Transverse colon (tissue), 4 donors: ENCODE measurements around the gene TAF5L. TPM values are rescaled to one million over a fixed set of nuclear protein-coding genes. Genes with fewer than 3 reads are reported as not detected.

Experiments
- DNase-seq: peaks from one replicate; pipeline ENCODE4 v3.0.0-alpha.2; 2019
- H3K27ac ChIP-seq, 4 donors: fragments of 200-600 bp; sonication (generic); 2 replicates each; pipeline ENCODE4 v1.5.1; 2016 to 2018; ENCODE audit warnings: inconsistent platforms in 4 of 4
- H3K27me3 ChIP-seq: fragments of 200-600 bp; sonication (generic); 2 replicates; pipeline ENCODE4 v1.5.1; 2017; ENCODE audit warnings: inconsistent platforms
- H3K36me3 ChIP-seq, 4 donors: fragments of 200-600 bp; sonication (generic); 2 replicates each; pipeline ENCODE4 v1.5.1; 2017 to 2019; ENCODE audit warnings: inconsistent platforms in 4 of 4
- H3K4me1 ChIP-seq, 4 donors: fragments of 200-600 bp; sonication (generic); 2 replicates each; pipeline ENCODE4 v1.5.1; 2017 to 2020; ENCODE audit warnings: inconsistent platforms in 4 of 4
- H3K4me3 ChIP-seq, 4 donors: fragments of 200-600 bp; sonication (generic); 1 replicate in 1 of 4; 2 replicates in 3 of 4; pipeline versions ENCODE4 v1.5.1 to v1.6.1; 2017 to 2019; ENCODE audit warnings: inconsistent platforms in 4 of 4
- H3K9me3 ChIP-seq, 2 donors: fragments of 200-600 bp; sonication (generic); 2 replicates each; pipeline ENCODE4 v1.5.1; 2017 to 2019; ENCODE audit warnings: inconsistent platforms in 2 of 2
- CTCF ChIP-seq, 5 experiments: fragments of 200-600 bp in 3 of 5; fragments of 450-650 bp in 2 of 5; sonication (generic) in 3 of 5; IDR thresholded peaks; 1 replicate in 2 of 5; 2 replicates in 3 of 5; pipeline ENCODE4 v1.5.1; 2016 to 2017; ENCODE audit warnings: antibody characterized with exemption in 5 of 5, inconsistent platforms in 3 of 5, mild to moderate bottlenecking in 2 of 5, moderate library complexity in 1 of 5
- EP300 ChIP-seq: sonication (generic); formaldehyde crosslinking; IDR thresholded peaks from one replicate; pipeline ENCODE4 v1.6.1; 2017; ENCODE audit warnings: antibody characterized with exemption, low read depth
- POLR2A ChIP-seq: fragments of 450-650 bp; IDR thresholded peaks from one replicate; pipeline ENCODE4 v1.6.1; 2016; ENCODE audit warnings: antibody characterized with exemption, mild to moderate bottlenecking, moderate library complexity
- POLR2AphosphoS5 ChIP-seq, 3 donors: sonication (generic); formaldehyde crosslinking; IDR thresholded peaks; one replicate each; pipeline ENCODE4 v1.6.1; 2016; ENCODE audit warnings: antibody characterized with exemption in 3 of 3
- WGBS, 2 donors: methylation state at CpG; one replicate each; pipeline ENCODE4 v1.1.5; 2018; ENCODE audit warnings: low coverage in 1 of 2; 5-methylcytosine and 5-hydroxymethylcytosine counted together
- in situ Hi-C, 4 donors: fragments of 200-750 bp; cut with MboI; loops; one replicate each; pipeline versions ENCODE4 v1.15.0 to v1.15.1; 2017; ENCODE audit warnings: low sequenced_read_pairs in 3 of 4, low pct_ligation_motif_present in 1 of 4, low pct_unique_long_range_greater_than_20kb in 1 of 4
- intact Hi-C: fragments of 100-400 bp; cut with DNase I; formaldehyde crosslinking; loops from one replicate; pipeline ENCODE4 v1.15.1; 2023; ENCODE audit warnings: low total_unique reads
- small RNA-seq, 4 donors: library from RNA; depleted of rRNA; stranded (forward); fragments of <200 nt; gene quantifications; one replicate each; pipeline ENCODE3, GENCODE V24; 2016
- total RNA-seq, 4 donors: library from RNA; depleted of rRNA; stranded (reverse); fragments of >200 nt; gene quantifications; one replicate each; pipeline ENCODE4 v1.1.0, GENCODE V29; 2016

TAF5L gene
- total RNA-seq, 4 donors from 2014 or later: 10.7 to 22.1 (median 15.4) TPM

- DNase-seq: no peak
- Histone ChIP-seq H3K4me1 (peaks cover 8 to 23% (median 17%) of the 10 kb centered on the region in 4 donors), H3K27me3 (no peaks in the 10 kb centered on the region), H3K36me3 (peaks cover 0 to 7% (median 0%) of the 10 kb centered on the region in 4 donors), H3K9me3 (no peaks in the 10 kb centered on the region), H3K27ac (no peak overlapping the region), H3K4me3 (no peak overlapping the region)
- WGBS, 2 donors: 76 to 82% methylated on average over 3 to 5 of the region's 5 CpGs
- TF ChIP-seq EP300 (no peak), POLR2AphosphoS5 (IDR thresholded peaks at IDR 0.05) (no peak), CTCF (IDR thresholded peaks at IDR 0.05) (no peak), POLR2A (no peak)
- intact Hi-C loops: no loop called here
- in situ Hi-C loops: no loop called here
Observed at GRCh38 chr1:229552732-229553131, 73.2 kb downstream of the TAF5L start.

- Histone ChIP-seq H3K27me3 (no peaks in the 10 kb centered on the region), H3K9me3 (no peaks in the 10 kb centered on the region), H3K36me3 (peaks cover 0 to 15% (median 7%) of the 10 kb centered on the region in 4 donors), H3K4me3 (no peak overlapping the region), H3K27ac (no peak overlapping the region), H3K4me1 (peaks cover 0 to 6% (median under 1%) of the 10 kb centered on the region in 4 donors)
- in situ Hi-C loops (no loop called here), intact Hi-C loops (loop anchor here (1.0 kb wide), 1 partner anchor 20 kb away; no protein-coding TSS in a partner anchor)
- WGBS, 2 donors: 54 to 62% methylated on average over 2 to 3 of the region's 3 CpGs
- TF ChIP-seq POLR2A (no peak), POLR2AphosphoS5 (IDR thresholded peaks at IDR 0.05) (no peak), CTCF (IDR thresholded peaks at IDR 0.05) (no peak), EP300 (no peak)
- no peak for DNase-seq
Observed at GRCh38 chr1:229550812-229551567, 74.9 kb downstream of the TAF5L start.

GRCh38 chr1:229547542-229547941, 78.4 kb downstream of the TAF5L start:
- intact Hi-C loops: loop anchor here (10.0 kb wide), 1 partner anchor 1927 kb away; no protein-coding TSS in a partner anchor
- Histone ChIP-seq H3K27me3 (no peaks in the 10 kb centered on the region), H3K27ac (no peak overlapping the region), H3K9me3 (no peaks in the 10 kb centered on the region), H3K36me3 (peaks cover 0 to 37% (median 7%) of the 10 kb centered on the region in 4 donors), H3K4me1 (no peaks in the 10 kb centered on the region), H3K4me3 (no peak overlapping the region)
- 95 to 100% methylated on average over 2 to 7 of the region's 7 CpGs for WGBS, 2 donors
- in situ Hi-C loops: no loop called here
- no peak for TF ChIP-seq CTCF (IDR thresholded peaks at IDR 0.05)
- TF ChIP-seq EP300: no peak
- TF ChIP-seq POLR2AphosphoS5 (IDR thresholded peaks at IDR 0.05): no peak
- TF ChIP-seq POLR2A: no peak
- DNase-seq: no peak

GRCh38 chr1:229544587-229544986, 81.3 kb downstream of the TAF5L start:
- DNase-seq: no peak
- Histone ChIP-seq H3K4me1 (no peaks in the 10 kb centered on the region), H3K27ac (no peak overlapping the region), H3K4me3 (no peak overlapping the region), H3K9me3 (no peaks in the 10 kb centered on the region), H3K36me3 (peaks cover 0 to 43% (median 18%) of the 10 kb centered on the region in 4 donors), H3K27me3 (no peaks in the 10 kb centered on the region)
- TF ChIP-seq POLR2A (no peak), EP300 (no peak), CTCF (IDR thresholded peaks at IDR 0.05) (no peak)
- in situ Hi-C loops (no loop called here), intact Hi-C loops (loop anchor here (10.0 kb wide), 1 partner anchor 1930 kb away; no protein-coding TSS in a partner anchor)
- 82% methylated on average over 1 of the region's 1 CpG; no CpG with 5 or more reads in 1 of the 2 donors for whole genome bisulfite sequencing, 2 donors

Small RNA genes within 50 kb of the gene (small RNA-seq; reads per million reads assigned to genes)
- gene HMGN2P19: 0 reads per million in 4 donors
- gene RNA5SP78: 0 reads per million in 4 donors

Other genes with a start within 250 kb of the TAF5L start
- gene ACTA1, start 192.0 kb downstream of the TAF5L start, total RNA-seq: 10 to 100 TPM in 1 of 4 donors, under 1 TPM in 1, not detected in 2; 0.95 to 17.5 TPM
- gene NUP133, start 117.8 kb downstream of the TAF5L start, total RNA-seq: 100 to 1,000 TPM in 1 of 4 donors, 10 to 100 TPM in 3; 14.6 to 118 (median 22.9) TPM
- gene ABCB10, start 67.4 kb downstream of the TAF5L start, total RNA-seq: 10 to 100 TPM in 3 of 4 donors, 1 to 10 TPM in 1; 4.5 to 22.5 (median 18.9) TPM
- gene URB2, start 125 bp upstream of the TAF5L start, total RNA-seq: 1 to 10 TPM; 2.6 to 6.5 (median 3.2) TPM